Measurements from ENCODE around the gene SGPP1. TPM values are rescaled to one million over a fixed set of nuclear protein-coding genes. Genes with fewer than 3 reads are reported as not detected.

SGPP1 gene
- total RNA-seq, 1 experiment from 2014 or later, result 5.5 TPM

- no peak overlapping the region for H3K27ac ChIP-seq (ENCODE audit: insufficient read length, low read depth, low read length)
- no peak overlapping the region for H2BK20ac ChIP-seq (ENCODE audit: low read depth, low read length, poor library complexity, severe bottlenecking)
These were observed 18.1 kb upstream of the SGPP1 start for GRCh38 chr14:63745858-63746425.

More at GRCh38 chr14:63745858-63746425, 18.1 kb upstream of the SGPP1 start:
- Histone ChIP-seq H4K91ac (ENCODE audit: insufficient read length, low read depth, low read length) (no peak overlapping the region), H3T11ph (ENCODE audit: low read length) (no peak overlapping the region), H3K9ac (ENCODE audit: extremely low read depth, insufficient read length, low read length) (no peak overlapping the region), H3K79me2 (ENCODE audit: insufficient read depth, low read length) (no peaks in the 10 kb centered on the region), H2BK5ac (ENCODE audit: insufficient read length, low read length) (no peak overlapping the region), H3K79me1 (ENCODE audit: insufficient read depth, low read depth, low read length, poor library complexity, severe bottlenecking) (no peaks in the 10 kb centered on the region), H2BK15ac (ENCODE audit: low read depth, low read length) (no peak overlapping the region), H3K4me1 (ENCODE audit: insufficient read depth, low read length) (no peaks in the 10 kb centered on the region), H4K5ac (ENCODE audit: insufficient read length, low read depth, low read length) (no peak overlapping the region), H3K4me2 (ENCODE audit: insufficient read depth, insufficient read length, low read length) (no peak overlapping the region), H3K9me3 (ENCODE audit: control insufficient read depth, low read depth, low read length) (no peaks in the 10 kb centered on the region), H3K56ac (ENCODE audit: insufficient read length, low read depth, low read length) (no peak overlapping the region), H3K18ac (ENCODE audit: insufficient read length, low read depth, low read length) (no peak overlapping the region), H3K4ac (ENCODE audit: low read depth, low read length) (no peak overlapping the region), H2BK120ac (ENCODE audit: low read depth, low read length, poor library complexity, severe bottlenecking) (no peak overlapping the region), H2BK12ac (ENCODE audit: insufficient read length, low read depth, low read length) (no peak overlapping the region), H2AK5ac (ENCODE audit: insufficient read length, low read length) (no peak overlapping the region), H3K14ac (ENCODE audit: insufficient read depth, low read length) (no peak overlapping the region), H3K23me2 (ENCODE audit: insufficient read length, low read depth, low read length, poor library complexity, severe bottlenecking) (no peaks in the 10 kb centered on the region), H4K8ac (replicated peaks; ENCODE audit: insufficient read length, low read depth, low read length) (no peak overlapping the region), H3K23ac (ENCODE audit: insufficient read length, low read depth, low read length) (no peak overlapping the region), H3K27me3 (ENCODE audit: insufficient read depth, low read length) (no peaks in the 10 kb centered on the region), H4K20me1 (ENCODE audit: control insufficient read depth, insufficient read depth, insufficient read length) (no peaks in the 10 kb centered on the region), H2AFZ (ENCODE audit: low read length) (no peak overlapping the region)
- peaks cover 6% of the 10 kb centered on the region in 2 experiments for H3K4me1 Mint-ChIP-seq
- H3K27ac Mint-ChIP-seq, result no peak overlapping the region; a peak in 1 of 7 replicates
- H3K4me3 Mint-ChIP-seq, result no peak overlapping the region
- TF ChIP-seq CTCF (conservative IDR thresholded peaks at IDR 0.05), result no peak
- DNase-seq, result no peak
- no peaks in the 10 kb centered on the region for H3K36me3 Mint-ChIP-seq (ENCODE audit: insufficient read depth in 1 of 3, low read depth in 3 of 3)
- peaks cover 0 to 1% of the 10 kb centered on the region in 2 experiments; a peak in 1 of 5 replicates for H3K9me3 Mint-ChIP-seq
- WGBS (ENCODE audit: extremely low coverage, insufficient read length, low lambda C conversion rate), result no CpG with 5 or more reads among the region's 4 CpGs
- H3K27me3 Mint-ChIP-seq (ENCODE audit: low read depth), result no peaks in the 10 kb centered on the region

Data from H9 (cell line).